OCI-LY7 (cell line): Measurements from ENCODE around the gene PRKN. TPM values are rescaled to one million over a fixed set of nuclear protein-coding genes. Genes with fewer than 3 reads are reported as not detected.

Experiments
- BruUV-seq: library from RNA; stranded (reverse); fragments of 400-500 nt; replicated peaks from 2 replicates; lab custom pipeline; 2021; lab: Mats Ljungman, UMichigan
- CTCF ChIA-PET: fragments of 300-600 bp; sonication (Branson Sonifier 250); formaldehyde crosslinking; loops from one replicate; lab custom pipeline; 2022; ENCODE audit warnings: antibody characterized with exemption; ENCODE audit not compliant: unreplicated experiment; lab: Charles Lee
- POLR2A ChIA-PET: fragments of 300-600 bp; sonication (Branson Sonifier 250); formaldehyde crosslinking; loops from one replicate; lab custom pipeline; 2022; ENCODE audit warnings: antibody characterized with exemption; lab: Charles Lee
- DNase-seq: peaks from one replicate; pipeline ENCODE4 v3.0.0-alpha.2; 2015; ENCODE audit warnings: low spot score
- H2AFZ ChIP-seq: fragments of 200-600 bp; sonication (generic), shearing (Covaris generic); 2 replicates; pipeline ENCODE4 v1.6.1; 2014; ENCODE audit warnings: mild to moderate bottlenecking, antibody characterized with exemption, low read length, moderate library complexity
- H3K27ac ChIP-seq: fragments of 200-600 bp; sonication (generic); 2 replicates; pipeline ENCODE4 v1.5.1; 2014; ENCODE audit warnings: mixed run types, low read depth, mild to moderate bottlenecking, moderate library complexity, low read length, inconsistent platforms; ENCODE audit not compliant: poor library complexity, severe bottlenecking
- H3K36me3 ChIP-seq: fragments of 200-600 bp; sonication (generic); 2 replicates; pipeline ENCODE4 v1.6.1; 2014; ENCODE audit warnings: mild to moderate bottlenecking, antibody characterized with exemption, low read length, moderate library complexity, mixed read lengths; ENCODE audit not compliant: insufficient read depth
- H3K4me1 ChIP-seq: fragments of 200-600 bp; sonication (generic); 2 replicates; pipeline ENCODE4 v1.5.1; 2014; ENCODE audit warnings: mild to moderate bottlenecking, low read length; ENCODE audit not compliant: insufficient read depth, poor library complexity, severe bottlenecking
- H3K4me2 ChIP-seq: fragments of 200-600 bp; sonication (generic); 2 replicates; pipeline ENCODE4 v1.6.1; 2014; ENCODE audit warnings: mild to moderate bottlenecking, low read length
- H3K4me3 ChIP-seq: fragments of 200-600 bp; sonication (generic); 2 replicates; pipeline ENCODE4 v1.5.1; 2014; ENCODE audit warnings: mild to moderate bottlenecking, low read depth, low read length; ENCODE audit not compliant: poor library complexity, severe bottlenecking
- H3K79me2 ChIP-seq: fragments of 200-600 bp; sonication (generic); 2 replicates; pipeline ENCODE4 v1.6.1; 2016; ENCODE audit warnings: low read depth, mild to moderate bottlenecking, low read length, moderate library complexity, mixed read lengths; ENCODE audit not compliant: insufficient read depth
- H3K9me2 ChIP-seq: fragments of 200-600 bp; sonication (generic); 2 replicates; pipeline ENCODE4 v1.6.1; 2016; ENCODE audit warnings: mild to moderate bottlenecking, low read length, mixed read lengths; ENCODE audit not compliant: insufficient read depth
- H3K9me3 ChIP-seq: fragments of 200-600 bp; sonication (generic); 2 replicates; pipeline ENCODE4 v1.6.1; 2014; ENCODE audit warnings: mild to moderate bottlenecking, mixed run types, low read length, mixed read lengths
- H4K20me1 ChIP-seq: fragments of 200-600 bp; sonication (generic); 2 replicates; pipeline ENCODE4 v1.6.1; 2014; ENCODE audit warnings: mild to moderate bottlenecking, antibody characterized with exemption, low read length, moderate library complexity, mixed read lengths; ENCODE audit not compliant: insufficient read depth
- CTCF ChIP-seq: fragments of 200-600 bp; sonication (generic); conservative IDR thresholded peaks from 2 replicates; pipeline ENCODE4 v1.5.1; 2014; ENCODE audit warnings: mild to moderate bottlenecking, antibody characterized with exemption, low read length, moderate library complexity, mixed read lengths
- EZH2phosphoT487 ChIP-seq: fragments of 200-600 bp; sonication (generic); IDR thresholded peaks from 2 replicates; pipeline ENCODE4 v1.6.1; 2018; ENCODE audit warnings: low read depth, borderline replicate concordance, mild to moderate bottlenecking, mixed run types, antibody characterized with exemption, low read length, moderate library complexity, mixed read lengths
- intact Hi-C: fragments of 100-400 bp; cut with micrococcal nuclease; formaldehyde crosslinking; loops from one replicate; pipeline ENCODE4 v1.10.0; 2022; ENCODE audit not compliant: unreplicated experiment
- total RNA-seq, 2 experiments: library from RNA; depleted of rRNA in 1 of 2; stranded (reverse); fragments of >200 nt in 1 of 2; shearing (Covaris generic) in 1 of 2; gene quantifications; 2 replicates each; pipeline ENCODE4 v1.2.3, GENCODE V29; 2014 to 2022

PRKN gene
- total RNA-seq, 2 experiments from 2014 or later: 1.3 to 2.0 TPM

- POLR2A ChIA-PET: interaction anchor here (0.7 kb wide), 2 partner anchors 9 to 42 kb away, joined by 5 to 6 read pairs; no protein-coding TSS in a partner anchor
- H3K9me2 ChIP-seq: no peaks in the 10 kb centered on the region
- no peaks in the 10 kb centered on the region for H3K79me2 ChIP-seq
- no peak overlapping the region for H3K27ac ChIP-seq
- intact Hi-C loops: no loop called here
- TF ChIP-seq EZH2phosphoT487 (no peak), CTCF (no peak)
- no peaks in the 10 kb centered on the region for H3K36me3 ChIP-seq
- no peak overlapping the region for H3K4me3 ChIP-seq
- no peak overlapping the region for H3K4me2 ChIP-seq
- DNase-seq: no peak
- BruUV-seq: no TSS peak
- CTCF ChIA-PET: no interaction called here
- H3K9me3 ChIP-seq: no peaks in the 10 kb centered on the region
- no peak overlapping the region for H2AFZ ChIP-seq
- H3K4me1 ChIP-seq: no peaks in the 10 kb centered on the region
- no peaks in the 10 kb centered on the region for H4K20me1 ChIP-seq
Observed at GRCh38 chr6:162387718-162388382, 339.7 kb downstream of the PRKN start.

- POLR2A ChIA-PET: no interaction called here
- no peaks in the 10 kb centered on the region for H3K9me3 ChIP-seq
- no peaks in the 10 kb centered on the region for H4K20me1 ChIP-seq
- intact Hi-C loops: no loop called here
- no peak for DNase-seq
- H3K36me3 ChIP-seq: no peaks in the 10 kb centered on the region
- TF ChIP-seq EZH2phosphoT487 (no peak), CTCF (no peak)
- no peaks in the 10 kb centered on the region for H3K79me2 ChIP-seq
- H3K4me2 ChIP-seq: no peak overlapping the region
- H2AFZ ChIP-seq: no peak overlapping the region
- no peaks in the 10 kb centered on the region for H3K4me1 ChIP-seq
- H3K27ac ChIP-seq: no peak overlapping the region
- H3K9me2 ChIP-seq: no peaks in the 10 kb centered on the region
- no TSS peak for BruUV-seq
- CTCF ChIA-PET: no interaction called here
- no peak overlapping the region for H3K4me3 ChIP-seq
Observed at GRCh38 chr6:162385980-162386379, 341.6 kb downstream of the PRKN start.

- Histone ChIP-seq H2AFZ (no peak overlapping the region), H3K27ac (no peak overlapping the region), H3K36me3 (no peaks in the 10 kb centered on the region), H3K9me2 (no peaks in the 10 kb centered on the region), H3K4me1 (no peaks in the 10 kb centered on the region), H3K4me3 (no peak overlapping the region), H4K20me1 (no peaks in the 10 kb centered on the region), H3K4me2 (no peak overlapping the region), H3K9me3 (no peaks in the 10 kb centered on the region), H3K79me2 (no peaks in the 10 kb centered on the region)
- CTCF ChIA-PET: no interaction called here
- no TSS peak for BruUV-seq
- POLR2A ChIA-PET: no interaction called here
- intact Hi-C loops: no loop called here
- DNase-seq: no peak
- TF ChIP-seq CTCF: no peak
- TF ChIP-seq EZH2phosphoT487: no peak
Observed at GRCh38 chr6:162379757-162380409, 347.7 kb downstream of the PRKN start.
